DND-41 (cell line): ENCODE data around the gene C1QTNF12.
"Not testable (repeated sequence)": the region's sequence is repeated elsewhere in the genome, so short reads cannot be mapped to it uniquely, and the experiment has no call there.

ENCODE experiments used
- CTCF ChIP-seq: IDR thresholded peaks from 2 replicates; pipeline ENCODE4 v1.5.1; 2012; ENCODE audit warnings: borderline replicate concordance, low read length, moderate library complexity, mild to moderate bottlenecking; ENCODE audit not compliant: poor library complexity, severe bottlenecking; ENCODE audit errors: extremely low read depth
- EZH2 ChIP-seq: IDR thresholded peaks from 3 replicates; pipeline ENCODE4 v1.6.1; 2012; ENCODE audit warnings: borderline replicate concordance, low read depth, mild to moderate bottlenecking, moderate library complexity, low read length, inconsistent platforms; ENCODE audit not compliant: severe bottlenecking

GRCh38 chr1:1248009-1248913, 1.7 kb upstream of the C1QTNF12 start:
- TF ChIP-seq CTCF, EZH2: not testable (repeated sequence)
